Kidney tubule cell (primary cell): Measurements from ENCODE around the gene SCGN.
"Not testable (repeated sequence)": the region's sequence is repeated elsewhere in the genome, so short reads cannot be mapped to it uniquely, and the experiment has no call there.

Source experiments
- DNase-seq: peaks from one replicate; pipeline ENCODE4 v3.0.0-alpha.2; 2018; ENCODE audit warnings: low spot score

Gene SCGN

DNA sequence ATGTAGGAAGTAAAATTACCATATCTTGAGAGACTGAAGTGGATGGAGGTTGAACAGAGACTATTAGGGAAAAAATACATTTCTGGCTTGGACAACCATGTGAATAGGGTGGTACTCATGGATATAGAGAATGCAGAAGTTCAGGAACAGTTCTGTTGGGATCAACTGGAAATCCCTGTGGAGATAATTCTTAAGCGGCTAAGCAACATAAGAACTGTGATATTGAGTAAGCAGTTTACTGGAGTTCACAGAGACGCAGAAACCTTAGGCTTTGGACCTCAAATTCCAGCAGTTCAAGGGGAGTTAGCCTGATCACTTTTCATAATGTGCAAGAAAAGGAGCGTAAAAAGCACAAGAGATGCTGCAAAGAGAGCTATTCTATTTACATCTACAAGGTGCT, 78.9 kb downstream of the SCGN start:
- DNase-seq, result no peak

DNA sequence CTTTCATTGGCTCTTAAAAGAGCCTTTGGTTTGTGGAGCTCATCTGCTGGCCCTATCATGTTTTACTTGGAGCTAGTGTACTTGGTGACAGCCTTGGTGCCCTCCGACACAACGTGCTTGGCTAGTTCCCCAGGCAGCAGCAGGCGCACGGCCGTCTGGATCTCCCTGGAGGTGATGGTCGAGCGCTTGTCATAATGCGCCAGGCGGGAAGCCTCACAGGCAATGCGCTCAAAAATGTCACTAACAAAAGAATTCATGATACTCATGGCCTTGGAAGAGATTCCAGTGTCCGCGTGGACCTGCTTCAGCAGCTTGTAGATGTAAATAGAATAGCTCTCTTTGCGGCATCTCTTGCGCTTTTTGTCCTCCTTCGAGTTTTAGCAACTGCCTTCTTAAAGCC, 79.7 kb downstream of the SCGN start:
- DNase-seq, result no peak

GRCh38 chr6:25732468-25733198, 80.6 kb downstream of the SCGN start:
- no peak for DNase-seq

GRCh38 chr6:25735261-25735660, 83.2 kb downstream of the SCGN start:
- DNase-seq, result no peak

DNA sequence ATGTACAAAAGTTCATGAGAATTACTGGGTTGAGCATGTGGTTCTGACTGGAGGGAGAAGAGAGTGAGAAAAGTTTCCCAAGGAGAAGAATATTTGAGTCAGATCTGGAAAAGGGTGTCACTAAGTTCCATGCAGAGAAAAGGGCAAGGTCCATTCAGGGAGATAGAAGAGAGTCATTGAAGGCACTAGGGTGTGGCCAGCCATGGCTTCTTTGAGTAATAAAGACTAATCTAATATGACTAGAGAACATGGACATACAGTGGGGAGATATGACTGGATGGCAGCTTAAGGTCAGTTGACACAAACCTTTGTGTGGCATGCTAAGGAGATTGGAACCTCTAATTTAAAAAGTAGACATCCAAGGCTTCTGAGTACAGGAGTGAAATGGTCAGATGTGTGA, 91.9 kb downstream of the SCGN start:
- no peak for DNase-seq

GRCh38 chr6:25745836-25746235, 93.8 kb downstream of the SCGN start:
- no peak for DNase-seq

GRCh38 chr6:25746968-25747367, 95.0 kb downstream of the SCGN start:
- DNase-seq, result no peak

DNA sequence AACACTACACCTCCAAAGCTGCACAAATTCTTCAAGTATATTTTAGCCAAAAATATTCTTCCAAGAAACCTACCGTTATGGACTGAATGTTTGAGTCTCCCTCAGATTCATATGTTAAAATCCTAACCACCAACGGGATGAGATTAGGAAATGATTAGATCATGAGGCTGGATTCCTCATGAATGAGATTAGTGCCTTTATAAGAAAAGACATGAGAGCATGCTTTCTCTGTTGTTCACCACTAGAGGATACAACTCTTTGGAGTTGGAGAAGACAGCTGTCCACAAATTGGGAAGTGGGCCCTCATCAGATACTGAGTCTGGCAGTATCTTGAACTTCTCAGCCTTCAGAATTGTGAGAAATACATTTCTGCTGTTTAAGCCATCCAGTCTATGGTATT, 95.5 kb downstream of the SCGN start:
- DNase-seq, result no peak

DNA sequence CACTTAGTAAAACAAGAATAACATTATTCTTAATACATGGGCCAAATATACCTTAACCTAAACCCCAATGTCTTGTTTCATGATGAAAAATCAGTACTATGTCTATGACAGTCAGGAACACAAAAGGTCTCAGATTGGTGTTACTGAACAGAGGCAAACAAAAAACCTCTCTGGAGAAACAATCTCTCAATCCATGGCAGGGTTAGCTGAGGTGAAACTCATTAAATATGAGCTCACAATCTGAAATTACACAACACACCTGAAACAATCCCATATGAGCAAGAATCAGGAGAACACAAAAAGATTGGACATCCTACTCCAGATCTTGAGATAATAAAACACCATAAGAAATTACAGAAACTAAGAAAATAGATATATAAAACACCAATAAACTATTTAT, 96.0 kb downstream of the SCGN start:
- DNase-seq, result no peak

DNA sequence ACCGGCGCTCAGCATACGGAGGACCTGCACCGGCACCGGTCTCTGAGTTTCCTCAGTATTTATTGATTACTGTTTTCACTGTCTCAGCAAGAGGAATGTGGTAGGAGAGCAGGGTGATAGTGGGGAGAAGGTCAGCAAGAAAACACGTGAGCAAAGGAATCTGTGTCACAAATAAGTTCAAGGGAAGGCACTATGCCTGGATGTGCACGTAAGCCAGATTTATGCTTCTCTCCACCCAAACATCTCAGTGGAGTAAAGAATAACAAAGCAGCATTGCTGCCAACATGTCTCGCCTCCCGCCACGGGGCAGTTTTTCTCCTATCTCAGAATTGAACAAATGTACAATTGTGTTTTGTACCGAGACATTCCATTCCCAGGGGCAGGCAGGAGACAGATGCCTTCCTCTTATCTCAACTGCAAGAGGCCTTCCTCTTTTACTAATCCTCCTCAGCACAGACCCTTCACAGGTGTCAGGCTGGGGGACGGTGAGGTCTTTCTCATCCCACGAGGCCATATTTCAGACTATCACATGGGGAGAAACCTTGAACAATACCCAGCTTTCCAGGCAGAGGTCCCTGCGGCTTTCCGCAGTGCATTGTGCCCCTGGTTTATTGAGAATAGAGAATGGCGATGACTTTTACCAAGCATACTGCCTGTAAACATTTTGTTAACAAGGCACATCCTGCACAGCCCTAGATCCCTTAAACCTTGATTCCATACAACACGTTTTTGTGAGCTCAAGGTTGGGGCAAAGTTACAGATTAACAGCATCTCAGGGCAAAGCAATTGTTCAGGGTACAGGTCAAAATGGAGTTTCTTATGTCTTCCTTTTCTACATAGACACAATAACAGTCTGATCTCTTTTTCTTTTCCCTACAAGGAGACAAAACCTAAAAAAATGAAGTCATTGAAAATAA, 96.8 kb downstream of the SCGN start:
- DNase-seq, result not testable (repeated sequence)

- DNase-seq, result no peak
Observed at GRCh38 chr6:25749837-25750236, 97.8 kb downstream of the SCGN start.

DNA sequence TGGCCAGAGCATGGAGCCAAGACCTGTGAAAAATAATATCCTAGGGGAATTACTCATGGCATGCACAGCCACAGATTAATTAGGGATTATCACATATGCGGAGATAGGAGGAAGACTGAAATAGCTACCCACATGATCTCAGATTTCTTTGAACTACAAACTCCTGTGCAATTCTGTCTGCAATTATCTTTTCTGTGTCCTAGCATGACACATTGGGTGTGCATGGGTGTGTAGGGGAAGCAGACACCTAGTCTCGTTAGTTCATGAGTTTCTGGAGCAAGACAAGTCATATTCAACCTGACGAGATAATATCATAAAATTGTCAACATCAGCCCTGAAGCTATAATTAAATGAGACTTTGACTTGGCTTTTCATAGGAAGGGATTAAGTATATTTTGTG, 98.9 kb downstream of the SCGN start:
- DNase-seq, result no peak
